ENCODE results near the gene LSMEM2. TPM values are rescaled to one million over a fixed set of nuclear protein-coding genes. Genes with fewer than 3 reads are reported as not detected.

LSMEM2 gene
- polyA plus RNA-seq, 6 donors from 2014 or later: 0.19 TPM; not detected in 5

DNA sequence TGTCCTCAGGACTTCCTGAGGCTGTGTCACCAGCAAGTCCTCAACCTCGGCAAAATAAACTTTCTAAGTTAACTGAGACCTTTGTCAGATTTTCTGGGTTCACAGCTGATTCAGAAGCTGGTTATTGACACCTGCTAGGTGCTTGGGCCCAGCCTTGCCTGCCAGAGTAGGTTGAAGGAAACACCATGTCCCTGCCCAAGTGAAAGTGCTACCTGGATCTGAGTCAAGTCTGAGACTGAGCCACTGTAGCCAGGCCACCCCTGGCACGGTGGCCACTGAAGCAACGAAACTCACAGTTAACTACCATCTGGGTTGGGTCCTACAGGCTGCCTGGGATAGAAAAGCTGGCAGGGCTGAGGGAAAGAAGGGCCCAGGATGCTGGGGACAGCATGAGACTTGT, 35.5 kb downstream of the LSMEM2 start:
- Mint-ChIP-seq H3K4me1 (peaks cover 10 to 18% (median 15%) of the 10 kb centered on the region in 3 donors), H3K27ac (peak overlapping the region in 1 of 6 donors; percentile 53), H3K36me3 (no peaks in the 10 kb centered on the region), H3K9me3 (peaks cover 0 to 4% (median 0%) of the 10 kb centered on the region in 7 donors), H3K4me3 (no peak overlapping the region), H3K27me3 (no peaks in the 10 kb centered on the region)
- ATAC-seq (ENCODE audit: low read depth in 2 of 2) (no peak), DNase-seq (no peak)

DNA sequence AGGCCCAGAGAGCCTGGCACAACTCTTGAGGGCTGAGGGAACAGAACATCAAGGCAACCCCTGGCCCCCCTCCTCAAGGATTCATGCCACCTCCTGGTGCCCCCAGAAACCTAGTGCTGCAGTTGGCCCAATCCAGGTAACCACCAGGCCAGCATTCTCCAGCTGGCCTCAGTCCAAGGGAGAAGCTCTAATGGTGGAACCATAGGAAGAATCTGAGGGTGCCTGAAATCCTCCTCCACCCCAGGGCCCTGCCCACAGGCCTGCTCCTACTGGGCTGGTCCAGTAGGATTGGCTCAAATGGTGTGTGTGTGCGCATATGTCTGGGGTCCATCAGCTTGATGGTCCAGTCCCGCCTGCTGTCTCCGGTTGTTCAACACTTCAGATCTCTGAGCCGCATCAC, 35.9 kb downstream of the LSMEM2 start:
- Mint-ChIP-seq H3K36me3 (no peaks in the 10 kb centered on the region), H3K27me3 (no peaks in the 10 kb centered on the region), H3K27ac (no peak overlapping the region), H3K4me3 (peak overlapping the region in 1 of 8 donors; percentile 9), H3K9me3 (peaks cover 0 to 3% (median 0%) of the 10 kb centered on the region in 7 donors), H3K4me1 (peaks cover 10 to 22% (median 17%) of the 10 kb centered on the region in 3 donors)
- ATAC-seq (ENCODE audit: low read depth in 2 of 2) (no peak), DNase-seq (no peak)

DNA sequence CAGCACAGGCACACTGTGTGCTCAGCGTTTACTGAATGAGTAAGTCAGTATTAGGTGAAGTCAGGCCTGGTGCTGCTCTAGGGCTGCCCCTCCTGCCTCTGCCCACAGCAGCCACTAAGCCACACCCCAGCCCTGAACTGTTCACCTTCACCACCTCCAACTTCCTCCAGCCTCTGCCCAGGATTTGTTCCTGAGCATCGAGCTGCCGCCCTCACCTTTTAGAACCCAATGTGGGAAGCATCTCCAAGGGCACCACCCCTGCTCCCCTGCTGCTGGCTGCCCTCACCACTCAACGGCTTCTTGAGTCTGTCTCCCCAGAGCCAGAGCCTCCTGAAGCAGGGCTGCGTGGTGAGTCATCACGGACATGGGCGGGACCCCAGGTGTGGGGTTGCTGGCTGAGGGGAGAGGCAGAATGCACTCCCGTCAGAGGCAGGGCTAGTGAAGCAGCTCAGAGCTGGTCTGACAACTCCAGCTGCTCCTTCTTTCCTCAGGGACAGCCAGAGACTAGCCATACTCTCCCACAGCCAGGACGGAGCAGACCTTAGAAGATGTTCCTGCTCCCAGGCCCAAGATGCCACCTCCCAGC, 37.9 kb downstream of the LSMEM2 start:
- Mint-ChIP-seq H3K4me1 (peaks cover 16 to 34% (median 26%) of the 10 kb centered on the region in 3 donors), H3K27me3 (no peaks in the 10 kb centered on the region), H3K27ac (peak overlapping the region in 1 of 6 donors; percentile 51), H3K36me3 (no peaks in the 10 kb centered on the region), H3K9me3 (no peaks in the 10 kb centered on the region), H3K4me3 (peak overlapping the region in 1 of 8 donors; percentile 77)
- no peak for ATAC-seq (ENCODE audit: low read depth in 2 of 2)
- DNase-seq: no peak

DNA sequence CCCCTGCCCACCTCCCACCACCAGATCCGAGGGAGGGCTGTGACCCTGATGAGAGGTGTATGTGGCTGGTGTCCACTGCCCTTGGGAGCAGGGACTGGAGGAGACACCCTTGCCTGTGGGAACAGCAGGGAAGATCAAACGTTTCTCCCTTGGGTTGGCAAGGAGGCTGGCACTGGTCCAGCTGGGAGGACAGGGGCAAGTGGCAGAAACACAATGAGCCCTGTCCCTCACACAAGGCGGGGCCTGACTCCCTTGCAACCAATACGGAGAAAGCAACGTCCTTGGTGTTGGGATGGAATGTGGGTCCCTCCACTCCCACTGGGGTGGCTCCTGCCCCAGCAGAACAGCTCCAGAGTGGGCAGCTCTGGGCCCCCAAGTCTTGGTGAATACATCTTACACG, 38.4 kb downstream of the LSMEM2 start:
- Mint-ChIP-seq H3K27ac (no peak overlapping the region), H3K9me3 (no peaks in the 10 kb centered on the region), H3K36me3 (no peaks in the 10 kb centered on the region), H3K4me3 (peak overlapping the region in 1 of 8 donors; percentile 65), H3K27me3 (no peaks in the 10 kb centered on the region), H3K4me1 (peaks cover 17 to 34% (median 26%) of the 10 kb centered on the region in 3 donors)
- ATAC-seq (ENCODE audit: low read depth in 2 of 2): no peak
- no peak for DNase-seq

DNA sequence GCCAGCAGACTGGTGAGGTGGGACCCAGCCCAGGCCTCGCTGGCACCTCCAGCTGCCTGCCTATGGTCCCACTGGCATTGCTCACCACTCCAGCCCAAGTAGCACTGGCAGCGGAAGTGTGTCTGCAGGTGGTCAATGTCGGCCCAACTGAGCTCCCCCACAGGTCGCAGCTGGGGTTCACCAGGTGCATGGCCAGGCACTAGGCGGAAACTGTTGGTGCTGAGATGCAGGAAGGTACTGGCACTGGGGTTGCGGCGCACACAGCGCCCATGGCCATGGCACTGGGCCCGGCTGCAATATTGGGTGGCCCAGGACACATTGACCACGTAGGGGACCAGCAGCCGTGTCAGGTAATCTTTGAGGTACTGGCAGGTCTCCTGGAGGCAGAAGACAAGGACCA, 39.3 kb downstream of the LSMEM2 start:
- peak overlapping the region in 1 of 8 donors; percentile 97 for H3K4me3 Mint-ChIP-seq
- no peaks in the 10 kb centered on the region for H3K27me3 Mint-ChIP-seq
- no peaks in the 10 kb centered on the region for H3K36me3 Mint-ChIP-seq
- no peak overlapping the region for H3K27ac Mint-ChIP-seq
- H3K4me1 Mint-ChIP-seq: peaks cover 26 to 36% (median 26%) of the 10 kb centered on the region in 3 donors
- H3K9me3 Mint-ChIP-seq: no peaks in the 10 kb centered on the region
- DNase-seq (no peak), ATAC-seq (ENCODE audit: low read depth in 2 of 2) (no peak)

DNA sequence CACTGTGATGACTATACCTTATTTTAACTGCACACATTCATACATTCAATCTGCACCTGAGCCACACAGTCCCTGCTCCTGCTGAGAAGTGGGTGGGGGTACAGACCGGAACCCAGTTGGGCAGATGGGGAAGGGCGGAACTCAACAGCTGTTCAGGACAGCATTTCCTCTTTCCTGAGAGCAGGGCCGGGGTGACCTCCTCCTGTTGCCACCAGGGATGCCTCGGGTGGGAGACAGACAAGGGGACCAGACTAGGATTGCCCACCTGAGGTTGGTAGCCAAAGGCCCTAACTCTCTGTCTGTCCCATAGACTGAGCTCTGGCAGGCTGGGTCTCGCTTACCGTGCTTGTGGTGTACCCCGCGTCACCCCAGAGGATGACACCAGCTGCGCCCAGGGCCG, 39.7 kb downstream of the LSMEM2 start:
- no peaks in the 10 kb centered on the region for H3K36me3 Mint-ChIP-seq
- peaks cover 26 to 40% (median 27%) of the 10 kb centered on the region in 3 donors for H3K4me1 Mint-ChIP-seq
- no peaks in the 10 kb centered on the region for H3K27me3 Mint-ChIP-seq
- DNase-seq (no peak), ATAC-seq (ENCODE audit: low read depth in 2 of 2) (no peak)
- H3K4me3 Mint-ChIP-seq: peak overlapping the region in 7 of 8 donors; percentile 12 to 97 (median 52)
- no peaks in the 10 kb centered on the region for H3K9me3 Mint-ChIP-seq
- H3K27ac Mint-ChIP-seq: no peak overlapping the region

DNA sequence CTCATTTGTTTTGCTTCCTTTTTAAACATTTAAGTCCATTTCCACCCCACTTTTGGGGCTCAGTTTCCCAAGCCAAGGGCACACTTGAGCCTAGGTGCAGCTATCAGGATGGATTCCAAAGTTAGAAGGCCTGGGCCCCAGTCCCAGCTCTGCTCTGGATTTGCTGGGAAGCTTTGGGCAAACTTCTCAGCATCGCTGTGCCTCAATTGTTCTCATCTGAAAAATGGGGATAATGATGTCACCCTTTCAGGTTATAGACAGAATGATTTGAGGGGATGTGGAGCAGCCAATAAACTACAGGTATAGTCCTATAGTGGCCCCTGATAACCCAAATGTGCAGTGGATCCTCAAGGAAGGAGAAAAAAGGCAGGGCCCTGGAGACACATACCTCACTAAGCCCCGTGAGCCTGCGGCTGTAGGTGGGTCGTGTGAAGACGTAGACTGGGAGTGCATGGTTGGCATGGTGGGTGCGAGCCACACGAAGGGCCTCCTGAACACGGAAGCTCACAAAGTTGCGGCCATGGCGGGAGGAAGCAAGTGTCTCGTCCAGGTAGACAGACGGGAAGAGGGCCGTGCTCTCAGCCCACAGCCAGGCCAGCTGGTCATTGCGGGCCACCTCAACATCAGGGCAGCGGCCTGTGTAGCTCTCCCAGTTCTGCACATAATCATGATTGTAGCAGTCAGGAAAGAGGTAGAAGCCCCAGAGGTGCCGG, 40.5 kb downstream of the LSMEM2 start:
- H3K4me1 Mint-ChIP-seq: peaks cover 26 to 38% (median 27%) of the 10 kb centered on the region in 3 donors

DNA sequence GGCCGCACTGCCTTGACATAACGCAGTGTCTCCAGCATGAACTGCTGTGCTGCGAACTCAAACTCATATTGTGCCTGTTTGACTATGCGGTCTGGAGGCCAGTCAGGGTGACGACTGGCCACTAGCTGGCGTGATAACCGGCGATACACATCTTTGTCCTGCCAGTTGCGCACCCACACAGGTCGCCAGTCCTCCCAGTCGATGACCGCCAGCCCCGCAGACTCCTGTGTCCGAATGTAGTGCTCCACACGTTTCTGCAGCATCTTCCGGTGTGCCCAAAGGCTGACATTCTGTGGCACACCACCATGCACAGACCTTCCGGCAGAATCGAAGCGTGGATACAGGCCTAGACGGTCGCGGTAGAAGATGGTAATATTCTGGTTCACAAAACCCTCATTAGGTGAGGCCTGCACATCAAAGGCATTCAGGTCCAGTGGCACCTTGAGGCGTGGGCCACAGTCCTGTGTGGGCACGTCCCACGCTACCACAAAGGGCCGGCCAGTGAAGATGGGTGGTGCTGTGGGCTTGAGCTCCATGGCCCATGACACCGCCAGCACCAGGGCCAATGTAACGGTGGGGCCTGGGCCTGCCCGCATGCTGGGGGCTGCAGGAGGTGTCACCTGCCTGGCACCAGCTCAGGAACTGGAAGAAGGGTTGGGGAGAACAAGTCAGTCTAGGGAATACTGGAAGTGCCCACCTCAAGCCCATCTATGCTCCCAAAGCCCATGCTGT, 41.2 kb downstream of the LSMEM2 start:
- H3K4me3 Mint-ChIP-seq: peak overlapping the region; percentile 82 to 97 (median 94)
- H3K9me3 Mint-ChIP-seq: no peaks in the 10 kb centered on the region
- H3K27me3 Mint-ChIP-seq: no peaks in the 10 kb centered on the region
- no peak for ATAC-seq (ENCODE audit: low read depth in 2 of 2)
- H3K4me1 Mint-ChIP-seq: peaks cover 33 to 45% (median 34%) of the 10 kb centered on the region in 3 donors
- H3K27ac Mint-ChIP-seq: peak overlapping the region in 3 of 6 donors; percentile 54 to 92 (median 70)
- DNase-seq: no peak
- no peaks in the 10 kb centered on the region for H3K36me3 Mint-ChIP-seq

More for the DNA sequence above, 40.5 kb downstream of the LSMEM2 start:
- peak overlapping the region in 2 of 6 donors; percentile 54 to 81 for H3K27ac Mint-ChIP-seq
- peak overlapping the region in 7 of 8 donors; percentile 10 to 97 (median 55) for H3K4me3 Mint-ChIP-seq
- H3K9me3 Mint-ChIP-seq: no peaks in the 10 kb centered on the region
- DNase-seq: no peak
- ATAC-seq (ENCODE audit: low read depth in 2 of 2): no peak
- H3K36me3 Mint-ChIP-seq: no peaks in the 10 kb centered on the region
- no peaks in the 10 kb centered on the region for H3K27me3 Mint-ChIP-seq

DNA sequence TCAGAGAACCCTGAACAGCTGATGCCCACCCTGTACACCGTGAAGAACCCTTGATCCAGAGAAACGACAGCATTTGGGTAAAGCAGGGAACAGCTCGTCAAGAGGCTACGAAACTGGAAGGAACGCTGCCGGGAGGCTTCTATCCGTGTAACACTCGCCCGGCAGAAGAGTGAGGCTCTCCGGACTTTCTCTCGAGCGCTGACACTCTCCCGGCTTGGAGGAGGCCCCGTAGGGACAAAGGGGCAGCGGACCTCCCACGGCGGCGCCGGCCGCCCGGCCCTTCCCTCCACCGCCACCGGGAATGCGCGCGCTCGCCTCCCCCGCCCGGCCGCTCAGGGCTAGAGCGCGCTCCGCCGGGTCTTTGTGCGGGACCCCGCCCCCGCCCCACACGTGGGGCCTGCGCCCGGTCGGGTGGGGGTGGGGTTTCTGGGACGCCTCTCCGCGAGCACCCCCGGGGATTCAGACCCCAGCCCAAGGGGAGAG, 42.0 kb downstream of the LSMEM2 start:
- Mint-ChIP-seq H3K27ac (peak overlapping the region in 4 of 6 donors; percentile 88 to 94 (median 92)), H3K4me1 (peaks cover 34 to 47% (median 40%) of the 10 kb centered on the region in 3 donors), H3K4me3 (peak overlapping the region; percentile 82 to 97 (median 94)), H3K27me3 (no peaks in the 10 kb centered on the region), H3K9me3 (no peaks in the 10 kb centered on the region), H3K36me3 (no peaks in the 10 kb centered on the region)
- DNase-seq: no peak
- peak; percentile 63 to 66 for ATAC-seq (ENCODE audit: low read depth in 2 of 2)

DNA sequence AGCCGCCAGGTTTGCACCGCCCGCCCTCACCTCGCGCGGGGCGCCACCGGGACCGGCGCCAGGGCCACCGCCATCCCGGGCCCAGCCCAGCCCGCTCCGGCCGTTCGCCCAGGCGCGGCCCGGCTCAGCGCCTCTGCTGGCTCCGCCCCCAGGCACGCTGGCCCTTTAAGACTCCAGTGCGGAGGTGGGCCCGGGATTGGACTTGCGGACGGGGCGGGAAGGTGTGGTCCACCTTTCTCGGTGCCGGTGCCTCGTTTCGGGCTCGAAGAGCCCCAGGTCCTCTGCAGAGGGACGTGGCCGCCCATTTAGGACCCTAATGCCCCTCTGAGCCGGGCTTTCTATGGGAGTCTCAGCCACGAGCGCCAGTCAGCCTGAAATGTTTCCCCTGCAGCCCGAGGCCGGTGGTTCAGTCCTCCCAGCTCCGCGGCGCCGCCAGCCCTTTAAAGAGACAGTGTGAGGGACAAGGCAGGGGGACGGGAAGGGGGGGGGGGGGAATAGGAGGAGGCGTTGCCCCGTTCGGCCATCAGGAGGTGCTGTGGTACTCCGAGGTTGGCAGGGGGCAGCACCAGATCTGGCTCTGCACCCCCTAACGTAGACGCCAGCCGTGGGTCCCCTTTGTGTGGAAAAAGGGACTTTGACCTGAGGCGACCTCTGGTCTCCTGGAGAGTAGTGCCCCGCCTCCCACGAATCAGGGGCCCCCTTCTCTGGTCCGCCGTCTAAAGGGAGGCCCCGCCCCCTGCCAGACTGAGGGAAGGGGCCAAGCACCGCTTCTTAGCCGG, 42.6 kb downstream of the LSMEM2 start:
- Mint-ChIP-seq H3K4me1 (peaks cover 31 to 47% (median 45%) of the 10 kb centered on the region in 3 donors), H3K36me3 (no peaks in the 10 kb centered on the region)

DNA sequence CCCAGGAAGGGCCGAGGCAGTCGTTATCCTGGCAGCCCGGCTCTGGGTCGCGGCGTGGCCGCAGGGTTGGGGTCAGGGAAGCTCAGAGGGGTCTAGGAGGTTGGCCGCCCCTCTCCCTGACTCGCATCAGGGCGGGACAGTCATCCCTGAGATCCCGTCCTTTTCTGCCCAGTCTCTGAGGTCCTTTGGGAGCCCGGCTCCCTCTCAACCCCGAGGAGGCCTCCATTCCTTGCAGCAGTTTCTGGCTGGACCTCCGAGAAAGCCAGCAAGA, 43.2 kb downstream of the LSMEM2 start:
- Mint-ChIP-seq H3K27me3 (no peaks in the 10 kb centered on the region), H3K4me1 (peaks cover 32 to 52% (median 50%) of the 10 kb centered on the region in 3 donors), H3K9me3 (no peaks in the 10 kb centered on the region), H3K4me3 (peak overlapping the region in 6 of 8 donors; percentile 87 to 91 (median 88)), H3K27ac (peak overlapping the region in 3 of 6 donors; percentile 67 to 97 (median 95)), H3K36me3 (no peaks in the 10 kb centered on the region)
- no peak for DNase-seq
- ATAC-seq (ENCODE audit: low read depth in 2 of 2): no peak

More for the DNA sequence above, 42.6 kb downstream of the LSMEM2 start:
- ATAC-seq (ENCODE audit: low read depth in 2 of 2) (peak; percentile 81 to 84), DNase-seq (peak; percentile 86)
- Mint-ChIP-seq H3K27me3 (no peaks in the 10 kb centered on the region), H3K27ac (peak overlapping the region; percentile 92 to 98 (median 96)), H3K4me3 (peak overlapping the region; percentile 87 to 95 (median 88)), H3K9me3 (no peaks in the 10 kb centered on the region)

DNA sequence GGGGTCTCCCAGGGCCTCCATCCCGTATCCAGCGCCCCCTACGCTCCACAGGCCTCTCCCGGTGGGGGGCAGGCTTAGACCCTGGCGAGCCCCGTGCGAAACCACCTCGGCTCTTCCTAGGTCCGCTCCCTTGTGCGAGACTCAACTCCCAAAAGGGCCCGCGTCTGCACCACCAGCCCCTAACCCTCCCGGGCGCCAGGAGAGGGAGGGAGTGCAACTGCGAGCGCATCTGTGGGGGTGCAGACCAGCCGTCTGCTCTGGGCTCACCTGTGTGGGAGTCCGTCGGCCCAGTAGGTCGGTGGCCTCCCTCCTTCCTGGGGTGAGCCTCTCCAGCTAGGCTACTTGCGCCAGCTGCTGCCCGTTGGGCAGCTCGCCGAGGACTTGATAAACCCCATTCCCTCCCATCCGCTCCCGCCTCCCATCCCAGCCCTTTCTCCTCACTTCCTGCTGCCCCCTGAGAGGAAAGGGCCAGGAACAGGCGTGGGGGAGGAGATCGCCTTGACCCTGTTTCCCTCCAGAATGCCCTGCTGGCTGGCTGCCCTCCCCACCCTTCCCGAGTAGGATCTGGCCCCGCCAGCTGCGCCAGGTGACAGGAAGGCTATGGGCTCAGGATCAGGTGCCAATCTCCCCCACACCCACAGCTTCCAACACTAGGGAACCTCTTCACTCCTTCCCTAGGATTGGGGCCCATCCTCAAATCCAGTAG, 43.7 kb downstream of the LSMEM2 start, which contains the start of gene HYAL2:
TSS of gene HYAL2 (minus strand) at position 360 of the 706 bp plus-strand sequence. CDS start 2,256 bp downstream, outside the sequence.
- no peaks in the 10 kb centered on the region for H3K27me3 Mint-ChIP-seq
- no peaks in the 10 kb centered on the region for H3K36me3 Mint-ChIP-seq
- H3K9me3 Mint-ChIP-seq: no peaks in the 10 kb centered on the region
- H3K4me3 Mint-ChIP-seq: peak within 1 kb of the TSS; percentile 87 to 95 (median 88)
- DNase-seq (no peak), ATAC-seq (ENCODE audit: low read depth in 2 of 2) (no peak)
- H3K27ac Mint-ChIP-seq: peak within 1 kb of the TSS; percentile 92 to 98 (median 96)
- peaks cover 33 to 57% (median 50%) of the 10 kb centered on the region in 3 donors for H3K4me1 Mint-ChIP-seq

Measured in naive B cell (primary cell).